Neural progenitor cell (in vitro differentiated cells): Measurements from ENCODE around the gene DAAM2.

Experiments used
- EZH2phosphoT487 ChIP-seq: fragments of 200-600 bp; sonication (generic); IDR thresholded peaks from 2 replicates; pipeline ENCODE4 v1.6.1; 2017; ENCODE audit warnings: antibody characterized with exemption
- TF ChIP-seq, protein P1 (sequence below): fragments of 200-600 bp; sonication (generic); IDR thresholded peaks from 2 replicates; pipeline ENCODE4 v1.5.1; 2017; ENCODE audit warnings: antibody characterized with exemption, mild to moderate bottlenecking

DNA sequence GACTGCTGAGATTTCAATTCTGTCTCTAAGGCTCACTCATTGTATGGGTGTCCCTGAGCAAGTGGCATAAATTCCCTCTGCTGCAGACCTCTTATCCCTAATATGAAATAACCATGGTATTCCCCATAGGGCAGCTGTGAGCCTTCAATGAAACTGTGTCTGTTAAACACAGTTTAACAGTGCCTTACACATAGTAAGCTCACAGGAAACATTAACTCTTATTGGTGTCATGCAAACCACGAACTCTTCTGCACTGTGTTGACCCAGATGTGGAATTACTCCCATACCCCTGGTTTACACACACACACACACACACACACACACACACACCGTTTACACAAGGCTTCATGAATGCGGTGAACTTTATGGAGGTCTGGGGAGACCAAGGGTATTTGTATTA is 23.2 kb downstream of the DAAM2 start:
- TF ChIP-seq, protein P1, sequence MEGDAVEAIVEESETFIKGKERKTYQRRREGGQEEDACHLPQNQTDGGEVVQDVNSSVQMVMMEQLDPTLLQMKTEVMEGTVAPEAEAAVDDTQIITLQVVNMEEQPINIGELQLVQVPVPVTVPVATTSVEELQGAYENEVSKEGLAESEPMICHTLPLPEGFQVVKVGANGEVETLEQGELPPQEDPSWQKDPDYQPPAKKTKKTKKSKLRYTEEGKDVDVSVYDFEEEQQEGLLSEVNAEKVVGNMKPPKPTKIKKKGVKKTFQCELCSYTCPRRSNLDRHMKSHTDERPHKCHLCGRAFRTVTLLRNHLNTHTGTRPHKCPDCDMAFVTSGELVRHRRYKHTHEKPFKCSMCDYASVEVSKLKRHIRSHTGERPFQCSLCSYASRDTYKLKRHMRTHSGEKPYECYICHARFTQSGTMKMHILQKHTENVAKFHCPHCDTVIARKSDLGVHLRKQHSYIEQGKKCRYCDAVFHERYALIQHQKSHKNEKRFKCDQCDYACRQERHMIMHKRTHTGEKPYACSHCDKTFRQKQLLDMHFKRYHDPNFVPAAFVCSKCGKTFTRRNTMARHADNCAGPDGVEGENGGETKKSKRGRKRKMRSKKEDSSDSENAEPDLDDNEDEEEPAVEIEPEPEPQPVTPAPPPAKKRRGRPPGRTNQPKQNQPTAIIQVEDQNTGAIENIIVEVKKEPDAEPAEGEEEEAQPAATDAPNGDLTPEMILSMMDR: no peak
- TF ChIP-seq EZH2phosphoT487: no peak
